Transverse colon (tissue), 4 donors: ENCODE data around the gene MKNK1. TPM values are rescaled to one million over a fixed set of nuclear protein-coding genes. Genes with fewer than 3 reads are reported as not detected.

Source experiments
- DNase-seq: peaks from one replicate; pipeline ENCODE4 v3.0.0-alpha.2; 2019
- H3K27ac ChIP-seq, 4 donors: fragments of 200-600 bp; sonication (generic); 2 replicates each; pipeline ENCODE4 v1.5.1; 2016 to 2018; ENCODE audit warnings: inconsistent platforms in 4 of 4
- H3K27me3 ChIP-seq: fragments of 200-600 bp; sonication (generic); 2 replicates; pipeline ENCODE4 v1.5.1; 2017; ENCODE audit warnings: inconsistent platforms
- H3K36me3 ChIP-seq, 4 donors: fragments of 200-600 bp; sonication (generic); 2 replicates each; pipeline ENCODE4 v1.5.1; 2017 to 2019; ENCODE audit warnings: inconsistent platforms in 4 of 4
- H3K4me1 ChIP-seq, 4 donors: fragments of 200-600 bp; sonication (generic); 2 replicates each; pipeline ENCODE4 v1.5.1; 2017 to 2020; ENCODE audit warnings: inconsistent platforms in 4 of 4
- H3K4me3 ChIP-seq, 4 donors: fragments of 200-600 bp; sonication (generic); 1 replicate in 1 of 4; 2 replicates in 3 of 4; pipeline versions ENCODE4 v1.5.1 to v1.6.1; 2017 to 2019; ENCODE audit warnings: inconsistent platforms in 4 of 4
- H3K9me3 ChIP-seq, 2 donors: fragments of 200-600 bp; sonication (generic); 2 replicates each; pipeline ENCODE4 v1.5.1; 2017 to 2019; ENCODE audit warnings: inconsistent platforms in 2 of 2
- EP300 ChIP-seq: sonication (generic); formaldehyde crosslinking; IDR thresholded peaks from one replicate; pipeline ENCODE4 v1.6.1; 2017; ENCODE audit warnings: antibody characterized with exemption, low read depth
- POLR2A ChIP-seq: fragments of 450-650 bp; IDR thresholded peaks from one replicate; pipeline ENCODE4 v1.6.1; 2016; ENCODE audit warnings: antibody characterized with exemption, mild to moderate bottlenecking, moderate library complexity
- POLR2AphosphoS5 ChIP-seq, 3 donors: sonication (generic); formaldehyde crosslinking; IDR thresholded peaks; one replicate each; pipeline ENCODE4 v1.6.1; 2016; ENCODE audit warnings: antibody characterized with exemption in 3 of 3
- WGBS, 2 donors: methylation state at CpG; one replicate each; pipeline ENCODE4 v1.1.5; 2018; ENCODE audit warnings: low coverage in 1 of 2; 5-methylcytosine and 5-hydroxymethylcytosine counted together
- in situ Hi-C, 4 donors: fragments of 200-750 bp; cut with MboI; loops; one replicate each; pipeline versions ENCODE4 v1.15.0 to v1.15.1; 2017; ENCODE audit warnings: low sequenced_read_pairs in 3 of 4, low pct_ligation_motif_present in 1 of 4, low pct_unique_long_range_greater_than_20kb in 1 of 4
- intact Hi-C: fragments of 100-400 bp; cut with DNase I; formaldehyde crosslinking; loops from one replicate; pipeline ENCODE4 v1.15.1; 2023; ENCODE audit warnings: low total_unique reads
- total RNA-seq, 4 donors: library from RNA; depleted of rRNA; stranded (reverse); fragments of >200 nt; gene quantifications; one replicate each; pipeline ENCODE4 v1.1.0, GENCODE V29; 2016
- TF ChIP-seq, protein P1 (sequence below), 5 experiments: fragments of 200-600 bp in 3 of 5; fragments of 450-650 bp in 2 of 5; sonication (generic) in 3 of 5; IDR thresholded peaks; 1 replicate in 2 of 5; 2 replicates in 3 of 5; pipeline ENCODE4 v1.5.1; 2016 to 2017; ENCODE audit warnings: antibody characterized with exemption in 5 of 5, inconsistent platforms in 3 of 5, mild to moderate bottlenecking in 2 of 5, moderate library complexity in 1 of 5

The MKNK1 gene
- total RNA-seq, 4 donors from 2014 or later: 59.5 to 80.5 (median 62.3) TPM

DNA sequence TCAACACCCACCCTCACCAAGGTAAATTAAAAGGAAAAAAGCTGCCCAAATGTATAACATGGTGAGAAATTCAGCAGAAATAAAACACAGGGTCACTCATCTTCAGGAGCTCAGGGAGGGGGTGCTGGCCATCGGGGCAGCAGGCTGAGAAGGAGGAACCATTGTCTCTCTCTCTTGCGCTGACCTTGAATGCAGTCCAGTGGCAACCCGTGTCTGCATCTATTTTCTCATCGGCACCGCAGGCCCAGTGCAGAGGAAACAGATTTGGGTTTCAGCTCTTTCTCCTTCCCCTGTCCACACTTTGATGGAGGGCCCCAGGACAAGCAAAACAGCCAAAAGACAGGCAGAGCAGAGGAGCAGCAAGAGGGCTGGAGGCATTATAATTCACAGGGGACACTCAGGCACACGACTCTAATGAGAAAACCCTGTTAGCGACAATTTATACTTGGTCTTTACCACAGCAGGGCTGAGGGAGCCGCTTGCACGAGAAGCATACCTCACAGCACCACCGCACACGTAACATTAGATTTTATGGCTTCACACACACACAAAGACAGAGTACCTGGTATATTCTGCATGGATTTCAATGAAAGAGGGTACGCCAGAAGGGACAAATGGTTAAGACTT, 18.6 kb downstream of the MKNK1 start:
- Histone ChIP-seq H3K4me3 (no peak overlapping the region), H3K9me3 (no peaks in the 10 kb centered on the region), H3K27ac (no peak overlapping the region), H3K36me3 (peaks cover 0 to 15% (median 6%) of the 10 kb centered on the region in 4 donors), H3K4me1 (no peaks in the 10 kb centered on the region), H3K27me3 (no peaks in the 10 kb centered on the region)
- in situ Hi-C loops (no loop called here), intact Hi-C loops (no loop called here)
- DNase-seq: no peak
- TF ChIP-seq, protein P1, sequence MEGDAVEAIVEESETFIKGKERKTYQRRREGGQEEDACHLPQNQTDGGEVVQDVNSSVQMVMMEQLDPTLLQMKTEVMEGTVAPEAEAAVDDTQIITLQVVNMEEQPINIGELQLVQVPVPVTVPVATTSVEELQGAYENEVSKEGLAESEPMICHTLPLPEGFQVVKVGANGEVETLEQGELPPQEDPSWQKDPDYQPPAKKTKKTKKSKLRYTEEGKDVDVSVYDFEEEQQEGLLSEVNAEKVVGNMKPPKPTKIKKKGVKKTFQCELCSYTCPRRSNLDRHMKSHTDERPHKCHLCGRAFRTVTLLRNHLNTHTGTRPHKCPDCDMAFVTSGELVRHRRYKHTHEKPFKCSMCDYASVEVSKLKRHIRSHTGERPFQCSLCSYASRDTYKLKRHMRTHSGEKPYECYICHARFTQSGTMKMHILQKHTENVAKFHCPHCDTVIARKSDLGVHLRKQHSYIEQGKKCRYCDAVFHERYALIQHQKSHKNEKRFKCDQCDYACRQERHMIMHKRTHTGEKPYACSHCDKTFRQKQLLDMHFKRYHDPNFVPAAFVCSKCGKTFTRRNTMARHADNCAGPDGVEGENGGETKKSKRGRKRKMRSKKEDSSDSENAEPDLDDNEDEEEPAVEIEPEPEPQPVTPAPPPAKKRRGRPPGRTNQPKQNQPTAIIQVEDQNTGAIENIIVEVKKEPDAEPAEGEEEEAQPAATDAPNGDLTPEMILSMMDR (IDR thresholded peaks at IDR 0.05): no peak
- TF ChIP-seq EP300 (no peak), POLR2A (no peak), POLR2AphosphoS5 (IDR thresholded peaks at IDR 0.05) (no peak)
- WGBS, 2 donors: 20 to 93% methylated on average over 1 to 12 of the region's 12 CpGs

GRCh38 chr1:46583494-46583893, 20.6 kb downstream of the MKNK1 start:
- 86 to 100% methylated on average over 3 to 5 of the region's 5 CpGs for WGBS, 2 donors
- intact Hi-C loops (no loop called here), in situ Hi-C loops (no loop called here)
- Histone ChIP-seq H3K4me1 (no peaks in the 10 kb centered on the region), H3K27ac (no peak overlapping the region), H3K27me3 (no peaks in the 10 kb centered on the region), H3K4me3 (no peak overlapping the region), H3K36me3 (peaks cover 0 to 24% (median 11%) of the 10 kb centered on the region in 4 donors), H3K9me3 (no peaks in the 10 kb centered on the region)
- TF ChIP-seq POLR2AphosphoS5 (IDR thresholded peaks at IDR 0.05): no peak
- TF ChIP-seq, protein P1 (IDR thresholded peaks at IDR 0.05): no peak
- no peak for TF ChIP-seq POLR2A
- no peak for TF ChIP-seq EP300
- no peak for DNase-seq

DNA sequence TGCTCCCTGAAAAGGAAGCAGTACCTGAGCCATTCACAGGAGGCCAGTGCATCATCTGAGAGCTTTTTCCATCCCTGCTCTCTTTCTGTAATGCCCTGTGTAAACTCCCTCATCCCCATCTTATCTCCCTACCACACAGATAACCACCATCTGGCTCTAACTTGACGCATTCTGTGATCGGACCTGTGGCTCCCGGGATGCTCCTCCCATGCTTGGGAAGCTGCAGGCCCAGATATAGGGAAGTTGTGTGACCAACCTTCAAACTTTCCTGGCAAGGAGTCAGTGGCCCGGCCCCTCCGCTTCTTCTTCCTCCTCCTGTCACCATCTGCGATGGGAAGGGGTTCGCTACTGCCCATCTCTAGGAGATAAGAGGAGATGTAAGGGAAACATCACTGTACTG, 21.1 kb downstream of the MKNK1 start:
- 85 to 91% methylated on average over 7 of the region's 7 CpGs for WGBS, 2 donors
- intact Hi-C loops (no loop called here), in situ Hi-C loops (no loop called here)
- Histone ChIP-seq H3K27ac (peak overlapping the region in 1 of 4 donors; percentile 13), H3K36me3 (peaks cover 0 to 24% (median 11%) of the 10 kb centered on the region in 4 donors), H3K4me1 (no peaks in the 10 kb centered on the region), H3K9me3 (no peaks in the 10 kb centered on the region), H3K4me3 (no peak overlapping the region), H3K27me3 (no peaks in the 10 kb centered on the region)
- TF ChIP-seq POLR2AphosphoS5 (IDR thresholded peaks at IDR 0.05): no peak
- TF ChIP-seq EP300: no peak
- no peak for TF ChIP-seq POLR2A
- peak; percentile 18 for DNase-seq

DNA sequence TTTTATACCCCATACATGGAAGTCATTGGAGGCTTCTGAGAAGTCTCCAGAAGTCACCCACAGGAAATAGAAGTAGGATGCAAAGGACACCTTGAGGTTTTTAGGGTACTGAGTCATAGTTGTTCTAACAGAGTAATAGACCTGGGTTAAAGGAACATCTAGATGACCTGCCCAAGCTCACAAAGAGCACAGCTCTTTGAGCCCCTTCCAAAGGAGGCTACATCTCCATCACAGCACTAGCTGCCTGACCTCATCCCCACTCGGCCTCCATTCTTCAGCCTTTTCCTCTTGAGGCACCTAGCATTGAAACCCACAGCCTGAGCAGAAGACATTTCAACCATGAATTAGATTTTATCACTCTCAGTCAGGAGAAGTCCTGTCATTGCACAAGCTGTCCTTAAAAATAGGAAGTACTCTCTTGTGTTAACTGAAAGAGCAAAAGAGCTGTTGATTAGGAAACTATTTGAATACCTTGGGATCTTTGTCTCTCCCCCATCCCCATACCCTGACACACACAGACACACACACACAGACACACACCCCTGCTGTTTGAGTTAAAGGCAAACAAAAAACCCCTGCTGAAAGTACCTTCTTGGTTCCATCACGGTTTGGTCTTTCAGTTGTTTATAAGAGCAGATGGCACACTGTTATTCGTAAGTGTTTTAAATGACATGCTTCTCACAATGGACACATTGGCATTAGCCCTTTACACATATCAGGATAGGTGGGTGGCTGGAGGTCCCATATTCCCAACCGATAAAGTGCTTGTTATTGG, 22.2 kb downstream of the MKNK1 start:
- H3K27ac ChIP-seq: peak overlapping the region in 2 of 4 donors; percentile 2 to 13
- H3K36me3 ChIP-seq: peaks cover 0 to 28% (median 11%) of the 10 kb centered on the region in 4 donors

More for the DNA sequence above, 22.2 kb downstream of the MKNK1 start:
- 70 to 71% methylated on average over 1 to 4 of the region's 4 CpGs for whole genome bisulfite sequencing, 2 donors
- intact Hi-C loops (no loop called here), in situ Hi-C loops (no loop called here)
- TF ChIP-seq EP300 (no peak), POLR2AphosphoS5 (IDR thresholded peaks at IDR 0.05) (no peak), POLR2A (no peak)
- TF ChIP-seq, protein P1 (IDR thresholded peaks at IDR 0.05): no peak
- Histone ChIP-seq H3K27me3 (no peaks in the 10 kb centered on the region), H3K4me3 (no peak overlapping the region), H3K4me1 (no peaks in the 10 kb centered on the region), H3K9me3 (no peaks in the 10 kb centered on the region)
- DNase-seq: no peak
